ENCODE results near the gene SRSF10.

SRSF10 gene

GRCh38 chr1:24005163-24005562, 25.0 kb upstream of the SRSF10 start:
- DNase-seq (ENCODE audit: extremely low read depth, low read depth): no peak
- no peak for TF ChIP-seq CTCF (IDR thresholded peaks at IDR 0.05; ENCODE audit: low read depth, low read length)

DNA sequence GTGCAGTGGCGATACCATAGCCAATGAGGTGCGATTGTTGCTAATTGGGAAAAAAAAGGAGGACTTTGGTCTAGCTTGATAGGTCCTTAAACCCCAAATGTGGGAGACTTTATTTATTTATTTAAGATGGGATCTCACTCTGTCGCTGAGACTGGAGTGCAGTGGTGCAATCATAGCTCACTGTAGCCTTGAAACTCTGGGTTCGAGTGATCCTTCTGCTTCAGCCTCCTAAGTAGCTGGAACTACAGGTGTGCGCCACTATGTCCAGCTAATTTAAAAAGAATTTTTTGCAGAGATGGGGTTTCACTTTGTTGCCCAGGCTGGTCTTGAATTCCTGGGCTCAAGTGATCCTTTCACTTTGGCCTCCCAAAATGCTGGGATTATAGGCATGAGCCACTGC, 24.0 kb upstream of the SRSF10 start:
- TF ChIP-seq CTCF (IDR thresholded peaks at IDR 0.05; ENCODE audit: low read depth, low read length): no peak
- DNase-seq (ENCODE audit: extremely low read depth, low read depth): no peak

GRCh38 chr1:24003331-24003972, 23.3 kb upstream of the SRSF10 start:
- DNase-seq (ENCODE audit: extremely low read depth, low read depth): no peak

DNA sequence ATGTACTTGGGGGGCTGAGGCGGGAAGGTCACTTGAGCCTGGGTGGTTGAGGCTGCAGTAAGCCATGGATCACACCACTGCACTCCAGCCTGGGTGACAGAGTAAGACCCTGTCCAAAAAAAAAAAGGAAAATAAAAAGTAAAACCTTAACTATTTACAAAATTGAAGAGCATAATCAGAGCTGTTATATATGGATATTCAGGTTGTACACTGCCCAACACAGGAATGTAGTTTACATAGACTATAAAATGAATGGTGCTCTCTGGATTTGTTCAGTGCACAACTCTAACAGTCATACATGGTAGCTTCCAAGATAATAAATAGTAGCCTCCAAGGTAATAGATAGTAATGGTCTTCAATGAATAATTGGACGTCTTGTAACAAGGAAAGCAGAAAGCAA, 22.6 kb upstream of the SRSF10 start:
- no peak for DNase-seq (ENCODE audit: extremely low read depth, low read depth)

More at GRCh38 chr1:24003331-24003972, 23.3 kb upstream of the SRSF10 start:
- no peak for TF ChIP-seq CTCF (IDR thresholded peaks at IDR 0.05; ENCODE audit: low read depth, low read length)

DNA sequence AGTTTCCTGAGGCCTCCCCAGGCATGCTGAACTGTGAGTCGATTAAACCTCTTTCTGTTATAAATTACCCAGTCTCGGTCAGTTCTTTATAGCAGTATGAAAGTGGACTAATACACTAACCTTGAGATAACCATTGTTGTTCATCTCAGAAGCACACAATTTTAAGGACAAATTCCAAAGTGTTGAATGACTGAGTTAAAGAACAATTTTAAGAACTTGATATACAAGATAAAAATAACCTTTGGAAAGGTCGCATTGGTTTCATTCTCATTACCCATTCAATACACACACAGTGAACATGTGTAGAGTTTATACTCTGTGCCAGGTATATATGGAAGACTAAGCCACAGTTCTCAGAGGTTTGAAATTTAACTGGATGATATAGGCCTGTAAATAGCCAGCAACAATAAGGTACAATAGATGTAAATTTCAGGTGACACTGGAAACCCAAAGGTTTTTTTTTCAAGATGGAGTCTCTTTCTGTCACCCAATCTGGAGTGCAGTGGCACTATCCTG, 19.1 kb upstream of the SRSF10 start:
- no peak for TF ChIP-seq CTCF (IDR thresholded peaks at IDR 0.05; ENCODE audit: low read depth, low read length)
- DNase-seq (ENCODE audit: extremely low read depth, low read depth): no peak

More for the DNA sequence above, 22.6 kb upstream of the SRSF10 start:
- TF ChIP-seq CTCF (IDR thresholded peaks at IDR 0.05; ENCODE audit: low read depth, low read length): no peak

- DNase-seq (ENCODE audit: extremely low read depth, low read depth): no peak
- TF ChIP-seq CTCF (IDR thresholded peaks at IDR 0.05; ENCODE audit: low read depth, low read length): no peak
These were observed 17.7 kb upstream of the SRSF10 start for GRCh38 chr1:23997812-23998211.

- TF ChIP-seq CTCF (IDR thresholded peaks at IDR 0.05; ENCODE audit: low read depth, low read length): no peak
These were observed 16.6 kb upstream of the SRSF10 start for GRCh38 chr1:23996700-23997229.

More at GRCh38 chr1:23996700-23997229, 16.6 kb upstream of the SRSF10 start:
- DNase-seq (ENCODE audit: extremely low read depth, low read depth): no peak
